ENCODE results near the gene EVX1. TPM values are rescaled to one million over a fixed set of nuclear protein-coding genes. Genes with fewer than 3 reads are reported as not detected.

The EVX1 gene
- total RNA-seq, 1 experiment from 2014 or later = not detected

DNA sequence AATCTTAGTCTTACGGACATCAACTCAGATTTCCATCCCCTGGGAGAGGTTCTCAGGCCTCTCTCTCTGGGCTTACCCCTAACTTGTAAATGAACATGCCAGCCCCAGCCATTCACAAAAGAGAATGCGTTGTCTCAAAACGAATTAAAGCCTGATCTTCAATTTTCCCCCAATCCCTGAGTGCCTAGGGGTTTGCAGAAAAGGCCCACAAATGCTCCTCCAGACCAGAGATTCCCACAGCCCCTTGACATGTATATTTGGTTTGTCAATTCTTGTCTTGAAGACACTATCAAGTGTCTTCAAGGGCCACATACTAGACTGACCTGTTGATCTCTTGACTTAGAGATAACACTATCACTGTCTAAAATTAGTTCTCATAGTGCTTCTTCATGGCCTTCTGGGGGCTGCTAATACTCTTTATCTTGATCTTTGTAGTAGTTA is 30.8 kb upstream of the EVX1 start:
- H3K4me1 Mint-ChIP-seq (ENCODE audit: low read depth, unreplicated experiment) = peaks cover 8% of the 10 kb centered on the region
- intact Hi-C loops (cut with micrococcal nuclease; ENCODE audit: unreplicated experiment) = no loop called here
- H3K27me3 Mint-ChIP-seq (ENCODE audit: unreplicated experiment) = peaks cover 23% of the 10 kb centered on the region
- no peaks in the 10 kb centered on the region for H3K9me3 Mint-ChIP-seq (ENCODE audit: low read depth, unreplicated experiment)
- no peak for DNase-seq
- CTCF ChIA-PET = interaction anchor here (1.3 kb wide), 1 partner anchor 12 kb away, joined by 3 read pairs; the partner anchor contains the start of gene HOXA13
- H3K36me3 Mint-ChIP-seq (ENCODE audit: insufficient read depth, unreplicated experiment) = no peaks in the 10 kb centered on the region
- TF ChIP-seq, protein P1, sequence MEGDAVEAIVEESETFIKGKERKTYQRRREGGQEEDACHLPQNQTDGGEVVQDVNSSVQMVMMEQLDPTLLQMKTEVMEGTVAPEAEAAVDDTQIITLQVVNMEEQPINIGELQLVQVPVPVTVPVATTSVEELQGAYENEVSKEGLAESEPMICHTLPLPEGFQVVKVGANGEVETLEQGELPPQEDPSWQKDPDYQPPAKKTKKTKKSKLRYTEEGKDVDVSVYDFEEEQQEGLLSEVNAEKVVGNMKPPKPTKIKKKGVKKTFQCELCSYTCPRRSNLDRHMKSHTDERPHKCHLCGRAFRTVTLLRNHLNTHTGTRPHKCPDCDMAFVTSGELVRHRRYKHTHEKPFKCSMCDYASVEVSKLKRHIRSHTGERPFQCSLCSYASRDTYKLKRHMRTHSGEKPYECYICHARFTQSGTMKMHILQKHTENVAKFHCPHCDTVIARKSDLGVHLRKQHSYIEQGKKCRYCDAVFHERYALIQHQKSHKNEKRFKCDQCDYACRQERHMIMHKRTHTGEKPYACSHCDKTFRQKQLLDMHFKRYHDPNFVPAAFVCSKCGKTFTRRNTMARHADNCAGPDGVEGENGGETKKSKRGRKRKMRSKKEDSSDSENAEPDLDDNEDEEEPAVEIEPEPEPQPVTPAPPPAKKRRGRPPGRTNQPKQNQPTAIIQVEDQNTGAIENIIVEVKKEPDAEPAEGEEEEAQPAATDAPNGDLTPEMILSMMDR (IDR thresholded peaks at IDR 0.05; ENCODE audit: unreplicated experiment) = no peak
- BruUV-seq (replicated peaks) = no TSS peak
- no peak overlapping the region for H3K4me3 Mint-ChIP-seq (ENCODE audit: low read depth, unreplicated experiment)
- H3K27ac Mint-ChIP-seq (ENCODE audit: unreplicated experiment) = no peak overlapping the region

DNA sequence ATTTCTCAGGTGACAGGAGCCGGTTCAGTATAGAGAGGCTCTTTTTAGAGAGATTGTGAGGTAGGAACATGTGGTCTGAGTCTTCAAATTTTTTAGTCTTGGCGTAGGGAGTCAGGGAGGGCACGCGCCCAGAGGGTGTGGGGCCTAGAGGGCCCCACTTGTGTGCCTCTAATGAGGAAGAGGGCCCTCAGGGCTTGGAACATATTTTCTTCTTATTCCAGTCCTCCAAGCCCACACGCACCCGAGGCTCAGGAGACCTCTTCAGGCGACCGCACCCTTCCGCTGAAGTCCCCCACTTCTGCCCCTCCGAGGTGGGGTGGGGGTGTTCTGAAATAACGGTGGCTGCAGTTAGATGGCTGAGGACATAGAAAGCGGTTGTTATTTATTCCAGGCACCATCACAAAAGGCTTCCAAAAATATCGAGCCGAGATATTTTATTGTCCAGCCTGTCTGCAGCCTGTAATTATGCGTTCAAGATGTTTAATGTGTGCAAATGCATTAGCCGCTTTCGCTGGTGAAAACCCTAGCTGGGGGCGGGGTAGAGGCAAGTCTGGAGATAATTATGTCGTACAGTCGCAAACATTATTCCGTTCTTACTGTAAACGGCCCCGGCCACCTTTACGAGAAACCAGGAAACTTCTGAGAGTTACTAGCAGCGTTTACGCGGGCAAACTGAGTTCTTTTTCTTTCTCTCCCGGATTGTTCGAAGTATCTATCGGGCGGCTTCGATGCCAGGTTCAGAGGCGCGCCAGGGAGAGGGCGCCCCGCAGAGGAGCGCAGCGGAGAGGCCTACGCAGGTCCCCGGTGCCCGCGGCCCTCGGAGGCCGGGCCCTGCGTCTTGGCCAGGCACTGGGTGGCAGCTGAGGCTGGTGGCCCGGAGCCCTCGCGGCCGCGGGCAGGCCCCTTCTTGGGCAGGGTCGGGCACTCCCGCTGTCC is 29.8 kb upstream of the EVX1 start:
- Mint-ChIP-seq H3K27ac (ENCODE audit: unreplicated experiment) (no peak overlapping the region), H3K36me3 (ENCODE audit: insufficient read depth, unreplicated experiment) (no peaks in the 10 kb centered on the region), H3K4me1 (ENCODE audit: low read depth, unreplicated experiment) (peaks cover 8% of the 10 kb centered on the region), H3K27me3 (ENCODE audit: unreplicated experiment) (peaks cover 21% of the 10 kb centered on the region), H3K9me3 (ENCODE audit: low read depth, unreplicated experiment) (no peaks in the 10 kb centered on the region), H3K4me3 (ENCODE audit: low read depth, unreplicated experiment) (no peak overlapping the region)
- no TSS peak for BruUV-seq (replicated peaks)
- intact Hi-C loops (cut with micrococcal nuclease; ENCODE audit: unreplicated experiment) = no loop called here
- CTCF ChIA-PET = interaction anchor here (0.6 kb wide), 1 partner anchor 160 kb away, joined by 3 read pairs; no protein-coding TSS in a partner anchor
- TF ChIP-seq, protein P1 (IDR thresholded peaks at IDR 0.05; ENCODE audit: unreplicated experiment) = no peak
- DNase-seq = no peak

DNA sequence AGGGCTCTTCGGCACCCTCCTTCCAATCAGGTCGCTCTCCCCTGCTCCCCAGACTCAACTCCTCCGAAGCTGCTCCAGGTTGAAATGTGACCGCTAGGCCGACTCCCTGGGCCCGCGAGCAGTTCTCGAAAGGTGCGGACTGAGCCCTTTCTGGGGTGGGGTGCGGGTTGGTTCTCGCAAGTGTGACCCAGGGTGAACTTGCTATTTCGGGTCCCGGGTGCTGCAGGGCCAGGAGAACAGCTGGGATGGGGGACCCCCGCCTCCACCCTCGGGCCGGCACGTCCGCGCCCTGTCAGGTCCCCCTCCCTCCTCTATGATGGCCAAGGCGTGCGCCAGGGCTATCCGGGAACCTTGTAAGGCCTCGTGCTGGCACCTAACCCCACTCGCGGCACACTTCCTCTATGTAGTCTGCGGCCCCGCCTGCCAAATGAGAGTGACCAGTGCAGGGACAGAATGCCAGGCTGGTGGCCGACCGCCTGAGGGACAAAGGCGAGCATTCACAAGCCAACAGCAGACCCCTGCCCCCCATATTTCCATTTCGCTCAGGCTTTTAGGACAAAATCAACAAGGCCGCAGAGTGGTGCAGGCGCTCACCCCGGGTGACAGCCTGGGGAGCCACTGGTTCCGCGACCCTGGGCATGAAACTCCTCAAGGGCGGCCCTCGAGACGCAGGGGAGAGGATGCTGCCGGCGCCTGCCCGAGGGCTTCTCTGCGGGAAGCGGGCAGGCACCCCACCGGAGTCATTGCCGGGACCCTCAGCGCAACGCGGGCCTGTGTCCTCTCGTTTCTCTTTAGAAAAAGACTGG is 29.0 kb upstream of the EVX1 start:
- Mint-ChIP-seq H3K4me1 (ENCODE audit: low read depth, unreplicated experiment) (peaks cover 8% of the 10 kb centered on the region), H3K27me3 (ENCODE audit: unreplicated experiment) (peaks cover 28% of the 10 kb centered on the region), H3K4me3 (ENCODE audit: low read depth, unreplicated experiment) (no peak overlapping the region), H3K9me3 (ENCODE audit: low read depth, unreplicated experiment) (no peaks in the 10 kb centered on the region), H3K27ac (ENCODE audit: unreplicated experiment) (no peak overlapping the region), H3K36me3 (ENCODE audit: insufficient read depth, unreplicated experiment) (no peaks in the 10 kb centered on the region)
- intact Hi-C loops (cut with micrococcal nuclease; ENCODE audit: unreplicated experiment) = no loop called here
- TF ChIP-seq, protein P1 (IDR thresholded peaks at IDR 0.05; ENCODE audit: unreplicated experiment) = no peak
- DNase-seq = no peak
- CTCF ChIA-PET = no interaction called here
- BruUV-seq (replicated peaks) = no TSS peak

DNA sequence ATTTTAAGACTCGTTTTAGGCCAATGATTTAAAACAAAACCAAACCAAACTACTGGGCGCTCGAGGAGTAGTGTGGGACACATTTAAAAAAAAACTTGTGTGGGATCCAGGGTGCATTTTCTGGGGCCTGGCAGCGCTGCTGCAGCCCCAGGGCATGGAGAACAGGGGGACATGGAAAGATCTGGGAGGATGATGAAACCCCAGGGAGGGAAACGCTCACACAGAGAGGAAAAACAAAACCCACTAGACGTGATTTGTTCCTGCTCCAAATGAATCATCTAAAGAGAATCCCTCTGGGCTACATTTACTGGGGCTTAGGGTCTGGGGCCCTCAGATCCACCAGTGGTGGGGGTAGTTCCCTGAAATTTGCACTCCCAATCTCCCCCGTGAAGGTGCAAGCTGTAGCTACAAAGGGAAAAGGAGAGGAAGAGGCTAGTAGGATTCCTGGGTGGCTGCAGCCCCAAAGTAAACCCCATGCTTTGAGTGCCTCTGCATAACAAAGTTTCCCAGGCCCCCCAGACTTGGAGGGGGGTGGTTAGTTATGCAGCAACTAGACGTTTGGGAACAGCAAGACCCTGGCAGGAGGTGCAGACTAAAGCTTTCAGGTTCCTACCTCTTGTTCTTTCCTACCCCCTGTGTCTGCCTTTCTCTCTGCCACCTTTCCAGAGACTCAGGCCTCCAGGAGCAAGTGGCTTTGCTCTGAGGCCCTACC is 28.2 kb upstream of the EVX1 start:
- CTCF ChIA-PET = no interaction called here
- Mint-ChIP-seq H3K4me3 (ENCODE audit: low read depth, unreplicated experiment) (no peak overlapping the region), H3K9me3 (ENCODE audit: low read depth, unreplicated experiment) (no peaks in the 10 kb centered on the region), H3K36me3 (ENCODE audit: insufficient read depth, unreplicated experiment) (no peaks in the 10 kb centered on the region), H3K27ac (ENCODE audit: unreplicated experiment) (no peak overlapping the region), H3K4me1 (ENCODE audit: low read depth, unreplicated experiment) (peaks cover 8% of the 10 kb centered on the region), H3K27me3 (ENCODE audit: unreplicated experiment) (peaks cover 34% of the 10 kb centered on the region)
- no TSS peak for BruUV-seq (replicated peaks)
- no peak for DNase-seq
- intact Hi-C loops (cut with micrococcal nuclease; ENCODE audit: unreplicated experiment) = no loop called here
- TF ChIP-seq, protein P1 (IDR thresholded peaks at IDR 0.05; ENCODE audit: unreplicated experiment) = no peak

All from Calu3 (cell line).